K562 (cell line): ENCODE measurements around the gene DTNA. TPM values are rescaled to one million over a fixed set of nuclear protein-coding genes. Genes with fewer than 3 reads are reported as not detected.

Experiments
- ATAC-seq: fragments of 200-7000 bp; cut with Tn5 transposase; 3 replicates; pipeline ENCODE4 v1.9.1; 2020; ENCODE audit warnings: moderate library complexity
- BruUV-seq: library from RNA; stranded (reverse); fragments of 400-500 nt; replicated peaks from 2 replicates; lab custom pipeline; 2021; lab: Mats Ljungman, UMichigan
- CTCF ChIA-PET: fragments of 300-600 bp; formaldehyde crosslinking; extraction: SDS; loops from one replicate; lab custom pipeline; 2021; ENCODE audit warnings: low intra/inter-chr PET ratio; lab: Yijun Ruan, JAX
- POLR2A ChIA-PET: fragments of 300-600, 350-650 bp; sonication (Branson Sonifier 250); formaldehyde crosslinking; extraction: SDS; loops from one replicate; lab custom pipeline; 2021; ENCODE audit warnings: antibody characterized with exemption, inconsistent platforms; lab: Yijun Ruan, JAX
- DNase-seq, 4 experiments: peaks; one replicate each; pipeline versions ENCODE4 v3.0.0 to v3.0.0-alpha.2; 2011 to 2018; ENCODE audit warnings: low spot score in 3 of 4, mixed read lengths in 3 of 4; ENCODE audit errors: extremely low read depth in 1 of 4
- FAIRE-seq: peaks from 2 replicates; lab custom pipeline; 2011; peaks lifted over from hg19 to GRCh38; lab: Jason Lieb, UNC
- H2AFZ ChIP-seq: 2 replicates; pipeline ENCODE4 v1.6.0; 2011; ENCODE audit warnings: low read depth, low read length, control low read depth, inconsistent platforms
- H3K27ac ChIP-seq: fragments of 200-600 bp; 3 replicates; pipeline ENCODE4 v1.8.0; 2011; ENCODE audit warnings: low read depth, mild to moderate bottlenecking, control low read depth, inconsistent platforms, low read length, moderate library complexity, mixed read lengths; ENCODE audit errors: extremely low read depth
- H3K27me3 ChIP-seq, 2 experiments: fragments of 300-600 bp in 1 of 2; 2 replicates in 1 of 2; 3 replicates in 1 of 2; pipeline versions ENCODE4 v1.6.0 to v1.8.0; 2011; ENCODE audit warnings: inconsistent platforms in 2 of 2, low read length in 2 of 2, mild to moderate bottlenecking in 1 of 2, mixed read lengths in 1 of 2, moderate library complexity in 1 of 2; ENCODE audit not compliant: control insufficient read depth in 2 of 2, insufficient read depth in 2 of 2
- H3K36me3 ChIP-seq: fragments of 300-600 bp; 3 replicates; pipeline ENCODE4 v1.8.0; 2011; ENCODE audit warnings: mild to moderate bottlenecking, low read length, inconsistent platforms; ENCODE audit not compliant: control insufficient read depth, insufficient read depth
- H3K4me1 ChIP-seq, 2 experiments: fragments of 200-600 bp in 1 of 2; replicated peaks in 1 of 2; 2 replicates in 1 of 2; 3 replicates in 1 of 2; pipeline versions ENCODE4 v1.5.1 to v1.8.0; 2011; ENCODE audit warnings: inconsistent platforms in 2 of 2, low read length in 2 of 2, mild to moderate bottlenecking in 1 of 2, mixed read lengths in 1 of 2, moderate library complexity in 1 of 2; ENCODE audit not compliant: control insufficient read depth in 2 of 2, insufficient read depth in 2 of 2
- H3K4me2 ChIP-seq: 2 replicates; pipeline ENCODE4 v1.6.1; 2011; ENCODE audit warnings: low read length, control low read depth, inconsistent platforms, mixed read lengths; ENCODE audit not compliant: insufficient read depth
- H3K4me3 ChIP-seq: fragments of 200-600 bp; sonication (generic), shearing (Covaris generic); 2 replicates; pipeline ENCODE4 v1.5.1; 2016; ENCODE audit warnings: control low read depth, inconsistent platforms
- H3K79me2 ChIP-seq: fragments of 200-600 bp; 3 replicates; pipeline ENCODE4 v1.8.0; 2011; ENCODE audit warnings: low read length, inconsistent platforms; ENCODE audit not compliant: control insufficient read depth, insufficient read depth
- H3K9ac ChIP-seq, 2 experiments: 2 replicates each; pipeline versions ENCODE4 v1.6.0 to v1.6.1; 2011; ENCODE audit warnings: low read depth in 2 of 2, low read length in 2 of 2, control low read depth in 1 of 2, inconsistent platforms in 1 of 2, mild to moderate bottlenecking in 1 of 2, mixed read lengths in 1 of 2; ENCODE audit not compliant: insufficient read depth in 1 of 2
- H3K9me1 ChIP-seq: one replicate; pipeline ENCODE4 v1.6.0; 2011; ENCODE audit warnings: inconsistent platforms, mild to moderate bottlenecking, low read length, moderate library complexity; ENCODE audit not compliant: control insufficient read depth, insufficient read depth
- H3K9me3 ChIP-seq: replicated peaks from 2 replicates; pipeline ENCODE4 v1.5.1; 2011; ENCODE audit warnings: low read depth, low read length, inconsistent platforms; ENCODE audit not compliant: control insufficient read depth, insufficient read depth
- H4K20me1 ChIP-seq: replicated peaks from 2 replicates; pipeline ENCODE4 v1.6.1; 2011; ENCODE audit warnings: low read length, inconsistent platforms, mixed read lengths; ENCODE audit not compliant: control insufficient read depth, insufficient read depth
- KDM4B ChIP-seq, 2 experiments: fragments of 450-650 bp in 1 of 2; sonication (generic) in 1 of 2; IDR thresholded peaks; 2 replicates each; pipeline ENCODE4 v1.6.1; 2016 to 2017; ENCODE audit warnings: borderline replicate concordance in 2 of 2, antibody characterized with exemption in 1 of 2, low read depth in 1 of 2, mild to moderate bottlenecking in 1 of 2
- NR2C1 ChIP-seq, 2 experiments: fragments of 450-650 bp; IDR thresholded peaks; 2 replicates each; pipeline ENCODE4 v1.6.1; 2017; ENCODE audit warnings: mild to moderate bottlenecking in 2 of 2, antibody characterized with exemption in 1 of 2, inconsistent platforms in 1 of 2, missing compliant biosample characterization in 1 of 2, missing genetic modification characterization in 1 of 2
- RBM25 ChIP-seq: fragments of 200-400 bp; formaldehyde crosslinking; IDR thresholded peaks from 2 replicates; pipeline ENCODE4 v1.6.1; 2018; ENCODE audit warnings: low read length, low read depth, moderate library complexity; ENCODE audit not compliant: severe bottlenecking
- SP2 ChIP-seq: IDR thresholded peaks from 2 replicates; pipeline ENCODE4 v1.6.1; 2011; ENCODE audit warnings: mild to moderate bottlenecking, low read depth, low read length, moderate library complexity; ENCODE audit not compliant: poor library complexity, severe bottlenecking; ENCODE audit errors: extremely low read depth
- ZNF444 ChIP-seq: fragments of 250-450 bp; sonication (Bioruptor Pico); IDR thresholded peaks from 2 replicates; pipeline ENCODE4 v1.4.0; 2020; ENCODE audit warnings: mild to moderate bottlenecking, moderate library complexity
- ZNF668 ChIP-seq: fragments of 250-450 bp; sonication (Bioruptor Pico); IDR thresholded peaks from 2 replicates; pipeline ENCODE4 v1.8.0; 2022; ENCODE audit warnings: mild to moderate bottlenecking, inconsistent platforms
- WGBS: fragments of 100-300 bp; shearing (Covaris generic); methylation state at CpG from one replicate; pipeline ENCODE4 v1.1.6; 2016; ENCODE audit warnings: low coverage, mixed read lengths; ENCODE audit not compliant: insufficient coverage; ENCODE audit errors: missing lambda C conversion rate; 5-methylcytosine and 5-hydroxymethylcytosine counted together
- in situ Hi-C: fragments of 300-500 bp; cut with MboI; formaldehyde crosslinking; loops from 4 replicates; pipeline ENCODE4 v1.15.0; 2018; ENCODE audit warnings: inconsistent platforms, mixed read lengths
- intact Hi-C: fragments of 100-400 bp; cut with micrococcal nuclease; formaldehyde crosslinking; loops from 2 replicates; pipeline ENCODE4 v1.14.2; 2022
- polyA plus RNA-seq, 8 experiments: library from polyadenylated mRNA; depleted of rRNA in 4 of 8; stranded (reverse) in 5 of 8; unstranded in 3 of 8; fragments of >200 nt; fragmentation: Nextera tagmentation in 2 of 8; fragmentation: Illumina TruSeq in 1 of 8; extraction: Ambion mirVana in 2 of 8; extraction: Trizol in 1 of 8; gene quantifications; 2 replicates each; pipeline versions ENCODE4 v1.2.1 to v1.2.3, GENCODE V29; 2011 to 2014; ENCODE audit warnings: inconsistent platforms in 1 of 8, missing spikeins in 1 of 8
- total RNA-seq, 7 experiments: library from RNA; depleted of rRNA in 6 of 7; stranded (reverse); fragments of >200 nt in 6 of 7; fragmentation: Illumina TruSeq in 2 of 7; extraction: Trizol in 2 of 7; gene quantifications; 2 replicates each; pipeline versions ENCODE4 v1.2.1 to v1.2.3, GENCODE V29; 2011 to 2021; ENCODE audit warnings: low replicate concordance in 1 of 7

The DTNA gene
- total and polyA plus RNA-seq, 9 of the 15 experiments (the other 6 are each of a cell fraction or from before 2014, with no cell fraction given), result 0.07 to 2.4 (median 0.22) TPM; not detected in 2

DNA sequence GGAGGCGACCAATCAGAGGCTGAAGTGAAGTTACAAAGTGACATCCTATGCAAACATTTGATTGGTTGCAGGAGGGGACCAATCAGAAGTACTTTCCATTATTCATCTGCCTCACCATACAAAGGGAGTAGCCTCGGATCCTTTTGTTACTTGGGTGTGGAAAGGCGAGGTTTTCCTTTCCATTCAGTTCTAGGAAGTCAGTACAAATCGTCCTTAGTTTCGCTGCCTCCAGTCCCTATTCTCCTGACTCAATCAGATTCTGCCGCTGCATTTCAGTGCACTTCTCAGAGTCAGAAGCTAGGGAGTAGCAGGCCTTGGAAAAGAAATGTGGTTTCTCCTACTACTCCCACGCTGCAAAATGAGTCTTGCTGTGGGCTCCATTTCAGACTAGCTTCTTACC lies 149.4 kb downstream of the DTNA start:
- H3K27ac ChIP-seq, result no peak overlapping the region
- DNase-seq (peak in 1 of 4 experiments; percentile 9), FAIRE-seq (peak; percentile 26), ATAC-seq (peak; percentile 68)
- H3K4me3 ChIP-seq, result no peak overlapping the region
- no peaks in the 10 kb centered on the region for H3K4me1 ChIP-seq
- intact Hi-C loops (no loop called here), in situ Hi-C loops (no loop called here)
- no peaks in the 10 kb centered on the region for H3K9me3 ChIP-seq
- H3K36me3 ChIP-seq, result no peaks in the 10 kb centered on the region
- H4K20me1 ChIP-seq, result no peaks in the 10 kb centered on the region
- ChIA-PET CTCF (no interaction called here), POLR2A (interaction anchor here (1.4 kb wide), 1 partner anchor 18 kb away, joined by 3 read pairs; no protein-coding TSS in a partner anchor)
- H3K79me2 ChIP-seq, result no peaks in the 10 kb centered on the region
- no peak overlapping the region; the same call in 1 of the 2 replicates for H3K4me2 ChIP-seq
- TF ChIP-seq SP2, result no peak
- TF ChIP-seq ZNF668 (CRISPR knock-in tag), result no peak
- TF ChIP-seq ZNF444 (CRISPR knock-in tag), result no peak
- TF ChIP-seq KDM4B (IDR thresholded peaks at IDR 0.05; ENCODE audit: borderline replicate concordance in 2 of 2, low read depth in 1 of 2), result no peak
- peak; percentile 7 for TF ChIP-seq RBM25
- no peak for TF ChIP-seq NR2C1 (IDR thresholded peaks at IDR 0.05)
- TF ChIP-seq NR2C1 (tag; IDR thresholded peaks at IDR 0.05), result no peak
- 2% methylated on average over 7 of the region's 7 CpGs for WGBS
- peaks cover 0 to 5% of the 10 kb centered on the region in 2 experiments; a peak in 1 of 5 replicates for H3K27me3 ChIP-seq
- H2AFZ ChIP-seq, result peak overlapping the region; percentile 18; the same call in 1 of the 2 replicates
- BruUV-seq, result no TSS peak
- H3K9ac ChIP-seq, result no peak overlapping the region
- no peaks in the 10 kb centered on the region for H3K9me1 ChIP-seq
